Endothelial cell of umbilical vein (primary cell): ENCODE measurements around the gene SLC27A2. TPM values are rescaled to one million over a fixed set of nuclear protein-coding genes. Genes with fewer than 3 reads are reported as not detected.

Source experiments
- BruUV-seq: library from RNA; stranded (reverse); fragments of 400-500 nt; replicated peaks from 2 replicates; lab custom pipeline; 2021; lab: Mats Ljungman, UMichigan
- CTCF ChIA-PET: fragments of 300-600, 350-600 bp; sonication (Branson Sonifier 250); formaldehyde crosslinking; loops from one replicate; lab custom pipeline; 2021; ENCODE audit warnings: antibody characterized with exemption, inconsistent platforms; lab: Charles Lee
- POLR2A ChIA-PET: fragments of 300-600, 350-600 bp; sonication (Branson Sonifier 250); formaldehyde crosslinking; loops from one replicate; lab custom pipeline; 2021; ENCODE audit warnings: antibody characterized with exemption, inconsistent platforms; lab: Charles Lee
- DNase-seq: peaks from one replicate; pipeline ENCODE4 v3.0.0-alpha.2; 2011; ENCODE audit warnings: low read depth, low spot score
- FAIRE-seq: peaks from 2 replicates; lab custom pipeline; 2011; peaks lifted over from hg19 to GRCh38; lab: Jason Lieb, UNC
- H2AFZ ChIP-seq: 2 replicates; pipeline ENCODE4 v1.6.0; 2012; ENCODE audit warnings: low read depth, low read length, control low read depth, inconsistent platforms
- H3K27ac ChIP-seq: 2 replicates; pipeline ENCODE4 v1.5.1; 2011; ENCODE audit warnings: low read depth, mild to moderate bottlenecking, control low read depth, low read length, moderate library complexity; ENCODE audit not compliant: insufficient read depth
- H3K27me3 ChIP-seq, 2 experiments: 2 replicates each; pipeline versions ENCODE4 v1.6.0 to v1.6.1; 2011; ENCODE audit warnings: low read length in 2 of 2, mixed read lengths in 1 of 2; ENCODE audit not compliant: control insufficient read depth in 2 of 2, insufficient read depth in 2 of 2
- H3K36me3 ChIP-seq, 2 experiments: 2 replicates in 1 of 2; 3 replicates in 1 of 2; pipeline ENCODE4 v1.5.1; 2011; ENCODE audit warnings: low read length in 2 of 2, mild to moderate bottlenecking in 1 of 2, moderate library complexity in 1 of 2; ENCODE audit not compliant: control insufficient read depth in 2 of 2, insufficient read depth in 2 of 2; ENCODE audit errors: extremely low read depth in 1 of 2
- H3K4me1 ChIP-seq: 3 replicates; pipeline ENCODE4 v1.5.1; 2011; ENCODE audit warnings: mild to moderate bottlenecking, low read length; ENCODE audit not compliant: control insufficient read depth, insufficient read depth; ENCODE audit errors: extremely low read depth
- H3K4me2 ChIP-seq: 2 replicates; pipeline ENCODE4 v1.6.1; 2011; ENCODE audit warnings: low read length, control low read depth, mixed read lengths; ENCODE audit not compliant: insufficient read depth
- H3K4me3 ChIP-seq, 3 experiments: fragments of 200-600 bp in 1 of 3; sonication (generic), shearing (Covaris generic) in 1 of 3; replicated peaks in 1 of 3; 2 replicates each; pipeline ENCODE4 v1.5.1; 2011 to 2016; ENCODE audit warnings: control low read depth in 3 of 3, low read length in 3 of 3, mild to moderate bottlenecking in 2 of 3, inconsistent platforms in 1 of 3, low read depth in 1 of 3, moderate library complexity in 1 of 3; ENCODE audit not compliant: insufficient read depth in 1 of 3
- H3K79me2 ChIP-seq: 2 replicates; pipeline ENCODE4 v1.6.0; 2012; ENCODE audit warnings: low read length, inconsistent platforms; ENCODE audit not compliant: control insufficient read depth, insufficient read depth
- H3K9ac ChIP-seq: replicated peaks from 2 replicates; pipeline ENCODE3; 2011; ENCODE audit warnings: low read length, control low read depth; ENCODE audit not compliant: insufficient read depth; ENCODE audit errors: extremely low read depth
- H3K9me1 ChIP-seq: replicated peaks from 3 replicates; pipeline ENCODE4 v1.6.0; 2011; ENCODE audit warnings: mild to moderate bottlenecking, low read length; ENCODE audit not compliant: control insufficient read depth, insufficient read depth; ENCODE audit errors: extremely low read depth
- H3K9me3 ChIP-seq: replicated peaks from 2 replicates; pipeline ENCODE4 v1.5.1; 2012; ENCODE audit warnings: low read length, inconsistent platforms; ENCODE audit not compliant: control insufficient read depth, insufficient read depth
- H4K20me1 ChIP-seq: replicated peaks from 2 replicates; pipeline ENCODE3; 2011; ENCODE audit warnings: mild to moderate bottlenecking, low read length; ENCODE audit not compliant: control insufficient read depth, insufficient read depth; ENCODE audit errors: extremely low read depth
- FOS ChIP-seq: IDR thresholded peaks from 2 replicates; pipeline ENCODE4 v1.6.1; 2011; ENCODE audit warnings: mild to moderate bottlenecking, low read length, moderate library complexity, borderline replicate concordance; ENCODE audit not compliant: insufficient read depth
- GATA2 ChIP-seq: IDR thresholded peaks from 2 replicates; pipeline ENCODE4 v1.7.0; 2011; ENCODE audit warnings: low read depth, mild to moderate bottlenecking, moderate library complexity, mixed read lengths, low read length; ENCODE audit not compliant: insufficient read length, insufficient read depth
- JUN ChIP-seq: IDR thresholded peaks from 2 replicates; pipeline ENCODE4 v1.6.1; 2011; ENCODE audit warnings: borderline replicate concordance, low read depth; ENCODE audit not compliant: insufficient read length, insufficient read depth
- POLR2A ChIP-seq: IDR thresholded peaks from 2 replicates; pipeline ENCODE4 v1.6.1; 2012; ENCODE audit warnings: low read depth, mild to moderate bottlenecking, control low read depth, low read length
- POLR2AphosphoS5 ChIP-seq: IDR thresholded peaks from 2 replicates; pipeline ENCODE4 v1.6.1; 2012; ENCODE audit warnings: low read depth, mild to moderate bottlenecking, control low read depth, low read length, moderate library complexity; ENCODE audit not compliant: insufficient read depth
- dilution Hi-C: fragments of 300-500 bp; cut with MboI; formaldehyde crosslinking; loops from one replicate; pipeline ENCODE4 v1.15.0; 2019; ENCODE audit warnings: low sequenced_read_pairs; ENCODE audit not compliant: extremely low pct_ligation_motif_present
- intact Hi-C: fragments of 100-400 bp; cut with micrococcal nuclease; formaldehyde crosslinking; loops from one replicate; pipeline ENCODE4 v1.10.0; 2022
- polyA plus RNA-seq, 4 experiments: library from polyadenylated mRNA; depleted of rRNA in 3 of 4; stranded (reverse) in 3 of 4; unstranded in 1 of 4; fragments of >200 nt; gene quantifications; 2 replicates each; pipeline versions ENCODE4 v1.2.1 to v1.2.3, GENCODE V29; 2011 to 2012; ENCODE audit warnings: missing spikeins in 1 of 4
- total RNA-seq: library from RNA; stranded (reverse); gene quantifications from 2 replicates; pipeline ENCODE4 v1.2.3, GENCODE V29; 2021
- TF ChIP-seq, protein P1 (sequence below), 2 donors: IDR thresholded peaks; 1 replicate in 1 of 2; 2 replicates in 1 of 2; pipeline ENCODE4 v1.5.1; 2011; ENCODE audit warnings: low read length in 2 of 2, mild to moderate bottlenecking in 2 of 2, moderate library complexity in 2 of 2, control low read depth in 1 of 2, inconsistent platforms in 1 of 2, low read depth in 1 of 2; ENCODE audit not compliant: insufficient read depth in 1 of 2; ENCODE audit errors: extremely low read depth in 1 of 2
- TF ChIP-seq, protein P2 (sequence below): IDR thresholded peaks from 2 replicates; pipeline ENCODE4 v1.6.1; 2011; ENCODE audit not compliant: insufficient read depth, insufficient read length

The SLC27A2 gene
- total and polyA plus RNA-seq, 2 donors (not counting 3 experiments of a cell fraction or from before 2014, with no cell fraction given): not detected

DNA sequence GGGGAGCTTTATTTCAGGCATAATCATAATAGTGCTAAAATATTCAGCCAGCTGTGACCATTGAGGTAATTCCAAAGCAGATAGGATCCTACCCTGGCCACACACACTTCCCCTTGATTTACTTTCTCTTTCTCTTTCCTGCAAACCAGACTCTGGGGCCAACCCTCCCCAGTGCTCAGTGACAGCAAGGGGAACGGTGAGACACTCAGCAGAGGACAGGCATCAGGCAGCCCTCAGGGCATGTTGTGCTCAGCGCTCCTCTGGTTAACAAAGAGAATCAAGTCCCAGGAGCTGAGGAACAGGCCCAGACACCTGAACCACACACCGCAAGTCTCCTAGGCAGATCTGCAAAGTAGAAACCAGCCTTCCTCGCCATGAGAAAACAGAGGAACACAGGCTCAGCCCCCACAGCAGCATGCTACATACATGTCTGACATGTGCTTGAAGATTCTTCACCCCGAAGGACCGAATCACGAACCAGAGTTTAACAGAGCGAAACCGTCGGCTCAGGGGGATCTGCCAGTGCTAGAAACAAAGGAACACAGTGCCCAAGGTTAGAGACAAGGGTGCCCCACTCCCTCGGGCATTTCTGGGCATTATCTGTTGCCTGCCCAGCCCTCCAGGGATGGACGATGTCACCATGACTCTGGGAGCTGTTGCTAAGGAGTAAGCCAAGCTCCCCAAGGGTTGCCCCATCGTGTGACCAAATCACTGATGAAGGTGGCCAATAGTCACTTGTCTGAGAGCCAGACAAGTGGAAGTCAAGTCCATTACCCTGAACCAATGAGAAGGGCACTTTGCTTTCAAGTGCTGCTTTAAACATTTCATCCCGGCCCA lies 66.0 kb downstream of the SLC27A2 start:
- no peaks in the 10 kb centered on the region for H3K9me3 ChIP-seq
- TF ChIP-seq JUN: no peak
- no peak for TF ChIP-seq POLR2AphosphoS5
- TF ChIP-seq POLR2A: no peak
- TF ChIP-seq, protein P1, sequence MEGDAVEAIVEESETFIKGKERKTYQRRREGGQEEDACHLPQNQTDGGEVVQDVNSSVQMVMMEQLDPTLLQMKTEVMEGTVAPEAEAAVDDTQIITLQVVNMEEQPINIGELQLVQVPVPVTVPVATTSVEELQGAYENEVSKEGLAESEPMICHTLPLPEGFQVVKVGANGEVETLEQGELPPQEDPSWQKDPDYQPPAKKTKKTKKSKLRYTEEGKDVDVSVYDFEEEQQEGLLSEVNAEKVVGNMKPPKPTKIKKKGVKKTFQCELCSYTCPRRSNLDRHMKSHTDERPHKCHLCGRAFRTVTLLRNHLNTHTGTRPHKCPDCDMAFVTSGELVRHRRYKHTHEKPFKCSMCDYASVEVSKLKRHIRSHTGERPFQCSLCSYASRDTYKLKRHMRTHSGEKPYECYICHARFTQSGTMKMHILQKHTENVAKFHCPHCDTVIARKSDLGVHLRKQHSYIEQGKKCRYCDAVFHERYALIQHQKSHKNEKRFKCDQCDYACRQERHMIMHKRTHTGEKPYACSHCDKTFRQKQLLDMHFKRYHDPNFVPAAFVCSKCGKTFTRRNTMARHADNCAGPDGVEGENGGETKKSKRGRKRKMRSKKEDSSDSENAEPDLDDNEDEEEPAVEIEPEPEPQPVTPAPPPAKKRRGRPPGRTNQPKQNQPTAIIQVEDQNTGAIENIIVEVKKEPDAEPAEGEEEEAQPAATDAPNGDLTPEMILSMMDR (IDR thresholded peaks at IDR 0.05; ENCODE audit: extremely low read depth in 1 of 2, insufficient read depth in 1 of 2, low read depth in 1 of 2, low read length in 2 of 2): no peak
- TF ChIP-seq GATA2: no peak
- TF ChIP-seq, protein P2, sequence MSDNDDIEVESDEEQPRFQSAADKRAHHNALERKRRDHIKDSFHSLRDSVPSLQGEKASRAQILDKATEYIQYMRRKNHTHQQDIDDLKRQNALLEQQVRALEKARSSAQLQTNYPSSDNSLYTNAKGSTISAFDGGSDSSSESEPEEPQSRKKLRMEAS: no peak
- TF ChIP-seq FOS: no peak
- no peaks in the 10 kb centered on the region for H3K36me3 ChIP-seq
- no peaks in the 10 kb centered on the region for H3K27me3 ChIP-seq
- no peak overlapping the region for H3K9ac ChIP-seq
- H4K20me1 ChIP-seq: no peaks in the 10 kb centered on the region
- DNase-seq: no peak
- intact Hi-C loops: no loop called here
- no peaks in the 10 kb centered on the region for H3K79me2 ChIP-seq
- H3K4me1 ChIP-seq: no peaks in the 10 kb centered on the region
- dilution Hi-C loops: no loop called here
- no TSS peak for BruUV-seq
- no peak overlapping the region for H3K27ac ChIP-seq
- H3K4me3 ChIP-seq: no peak overlapping the region
- no peaks in the 10 kb centered on the region for H3K9me1 ChIP-seq
- CTCF ChIA-PET: interaction anchor here (1.7 kb wide), 1 partner anchor 12 kb away, joined by 3 read pairs; no protein-coding TSS in a partner anchor
- POLR2A ChIA-PET: no interaction called here
- H2AFZ ChIP-seq: no peak overlapping the region
- H3K4me2 ChIP-seq: no peak overlapping the region
- no peak for FAIRE-seq
